ENCODE measurements around the gene GEMIN5. TPM values are rescaled to one million over a fixed set of nuclear protein-coding genes. Genes with fewer than 3 reads are reported as not detected.

Gene GEMIN5
- total and polyA plus RNA-seq, 2 of the 13 experiments (the other 11 are each of a cell fraction or from before 2014, with no cell fraction given): 6.6 to 28.6 TPM

DNA sequence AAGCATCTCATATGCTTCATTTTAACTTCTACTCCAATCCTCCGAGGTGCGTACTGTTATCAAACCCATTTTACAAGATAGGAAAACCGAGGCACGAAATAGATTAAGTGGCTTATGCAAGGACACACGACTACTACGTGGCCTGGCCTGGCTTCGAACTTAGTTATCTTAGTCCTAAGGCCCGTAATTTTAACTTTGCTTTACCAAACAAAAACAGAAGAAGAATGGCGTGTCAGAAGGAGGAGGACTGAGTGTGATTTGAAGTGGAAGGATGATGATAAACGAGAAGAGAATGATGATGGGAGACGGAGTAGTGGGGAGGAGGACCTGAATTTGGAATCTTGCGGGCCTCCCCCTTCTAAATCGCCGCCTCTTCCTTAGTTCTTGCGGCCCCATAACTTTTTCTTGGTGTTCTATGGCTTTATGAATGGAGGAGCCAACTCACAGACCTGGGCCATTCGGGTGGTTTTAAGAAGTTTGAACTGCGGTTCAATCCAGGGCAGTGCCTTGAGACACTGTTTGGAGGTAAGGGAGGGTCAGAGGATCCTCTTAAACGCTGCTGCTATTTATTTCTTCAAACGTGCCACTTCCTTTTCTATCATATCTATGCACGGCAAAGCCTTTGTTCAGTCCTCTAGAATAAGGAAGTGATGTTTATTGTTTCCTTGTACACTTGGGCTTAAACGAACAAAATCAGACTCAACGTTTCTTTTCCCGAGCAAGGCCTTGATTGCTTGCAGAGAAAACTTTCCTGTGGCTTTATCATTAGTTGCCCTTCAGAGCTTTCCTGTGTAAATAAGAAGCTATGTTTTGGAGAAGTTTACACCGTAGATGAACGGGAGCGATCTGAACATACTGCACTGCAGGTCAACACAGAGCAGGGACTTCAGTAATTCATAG, 78.8 kb downstream of the GEMIN5 start:
- ChIA-PET CTCF (ENCODE audit: low intra/inter-chr PET ratio, low total read pairs) (no interaction called here), POLR2A (interaction anchor here (0.5 to 2.9 kb wide), 20 partner anchors 9 to 821 kb away, joined by 3 to 35 read pairs (median 5); partner anchors contain the start of genes FAM114A2, FAXDC2, GEMIN5 and MFAP3)
- in situ Hi-C loops (cut with HindIII; ENCODE audit: extremely low pct_ligation_motif_present, low pct_unique_long_range_greater_than_20kb) (no loop called here), intact Hi-C loops (cut with micrococcal nuclease; ENCODE audit: unreplicated experiment) (loop anchor here (1.0 to 5.0 kb wide), 4 partner anchors 42 to 207 kb away; partner anchors contain the start of gene LARP1)
- H3K4me3 ChIP-seq (replicated peaks in 1 of 3; ENCODE audit: insufficient read depth in 1 of 3, low read depth in 2 of 3, low read length in 3 of 3): peak overlapping the region; percentile 78 to 93 (median 85)
- peak overlapping the region; percentile 95 for H3K4me2 ChIP-seq (ENCODE audit: low read depth, low read length)
- no peaks in the 10 kb centered on the region for H3K9me3 ChIP-seq (ENCODE audit: low read length)
- peaks cover 43% of the 10 kb centered on the region for H3K4me1 ChIP-seq (ENCODE audit: insufficient read depth, low read length)
- H3K36me3 ChIP-seq (replicated peaks in 1 of 2; ENCODE audit: control insufficient read depth in 1 of 2, insufficient read depth in 2 of 2, low read length in 2 of 2): peaks cover 2 to 16% of the 10 kb centered on the region in 2 experiments; a peak in 3 of 5 replicates
- no peak for DNase-seq (ENCODE audit: low spot score)
- FAIRE-seq: peak; percentile 60
- H3K9ac ChIP-seq (ENCODE audit: insufficient read depth, low read depth, low read length): peak overlapping the region; percentile 87
- under 1% methylated on average over 26 of the region's 26 CpGs for WGBS (ENCODE audit: low lambda C conversion rate)
- peaks cover 30% of the 10 kb centered on the region for H4K20me1 ChIP-seq (ENCODE audit: insufficient read depth, low read length)
- no peak for ATAC-seq
- H3K27ac ChIP-seq (ENCODE audit: extremely low read length, insufficient read depth, low read length): peak overlapping the region; percentile 99
- peaks cover 53% of the 10 kb centered on the region for H3K79me2 ChIP-seq (ENCODE audit: insufficient read depth, low read length)
- BruUV-seq (replicated peaks): TSS peak; percentile 66
- no peak overlapping the region for H2AFZ ChIP-seq (ENCODE audit: low read length)
- peaks cover 0 to 4% of the 10 kb centered on the region in 2 experiments; a peak in 1 of 5 replicates for H3K27me3 ChIP-seq (ENCODE audit: control insufficient read depth in 1 of 2, insufficient read depth in 2 of 2, low read length in 2 of 2)
- TF ChIP-seq TBX2 (CRISPR knock-in tag; IDR thresholded peaks at IDR 0.05; ENCODE audit: borderline replicate concordance) (no peak), BCL6 (CRISPR knock-in tag; IDR thresholded peaks at IDR 0.05) (no peak), ZNF557 (CRISPR knock-in tag; IDR thresholded peaks at IDR 0.05) (no peak), HIVEP1 (CRISPR knock-in tag; IDR thresholded peaks at IDR 0.05) (no peak), ZNF772 (CRISPR knock-in tag; IDR thresholded peaks at IDR 0.05) (0 out of 2 replicates have a peak, but pooled peaks have one; percentile 55), NFRKB (IDR thresholded peaks at IDR 0.05) (no peak), ATF7-NPFF (CRISPR knock-in tag; IDR thresholded peaks at IDR 0.05; ENCODE audit: low read depth) (no peak), XRCC5 (optimal IDR thresholded peaks at IDR 0.05; ENCODE audit: low read length) (no peak), IRX3 (CRISPR knock-in tag; IDR thresholded peaks at IDR 0.05; ENCODE audit: borderline replicate concordance, low read depth) (no peak), ZNF253 (CRISPR knock-in tag; IDR thresholded peaks at IDR 0.05; ENCODE audit: borderline replicate concordance) (no peak), SMYD3 (CRISPR knock-in tag; IDR thresholded peaks at IDR 0.05) (no peak), ZNF672 (CRISPR knock-in tag; IDR thresholded peaks at IDR 0.05) (no peak), ZNF776 (CRISPR knock-in tag; IDR thresholded peaks at IDR 0.05) (no peak)
- TF ChIP-seq, protein P1, sequence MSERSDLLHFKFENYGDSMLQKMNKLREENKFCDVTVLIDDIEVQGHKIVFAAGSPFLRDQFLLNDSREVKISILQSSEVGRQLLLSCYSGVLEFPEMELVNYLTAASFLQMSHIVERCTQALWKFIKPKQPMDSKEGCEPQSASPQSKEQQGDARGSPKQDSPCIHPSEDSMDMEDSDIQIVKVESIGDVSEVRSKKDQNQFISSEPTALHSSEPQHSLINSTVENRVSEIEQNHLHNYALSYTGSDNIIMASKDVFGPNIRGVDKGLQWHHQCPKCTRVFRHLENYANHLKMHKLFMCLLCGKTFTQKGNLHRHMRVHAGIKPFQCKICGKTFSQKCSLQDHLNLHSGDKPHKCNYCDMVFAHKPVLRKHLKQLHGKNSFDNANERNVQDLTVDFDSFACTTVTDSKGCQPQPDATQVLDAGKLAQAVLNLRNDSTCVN (CRISPR knock-in tag; IDR thresholded peaks at IDR 0.05; ENCODE audit: borderline replicate concordance): no peak
- TF ChIP-seq, protein P2, sequence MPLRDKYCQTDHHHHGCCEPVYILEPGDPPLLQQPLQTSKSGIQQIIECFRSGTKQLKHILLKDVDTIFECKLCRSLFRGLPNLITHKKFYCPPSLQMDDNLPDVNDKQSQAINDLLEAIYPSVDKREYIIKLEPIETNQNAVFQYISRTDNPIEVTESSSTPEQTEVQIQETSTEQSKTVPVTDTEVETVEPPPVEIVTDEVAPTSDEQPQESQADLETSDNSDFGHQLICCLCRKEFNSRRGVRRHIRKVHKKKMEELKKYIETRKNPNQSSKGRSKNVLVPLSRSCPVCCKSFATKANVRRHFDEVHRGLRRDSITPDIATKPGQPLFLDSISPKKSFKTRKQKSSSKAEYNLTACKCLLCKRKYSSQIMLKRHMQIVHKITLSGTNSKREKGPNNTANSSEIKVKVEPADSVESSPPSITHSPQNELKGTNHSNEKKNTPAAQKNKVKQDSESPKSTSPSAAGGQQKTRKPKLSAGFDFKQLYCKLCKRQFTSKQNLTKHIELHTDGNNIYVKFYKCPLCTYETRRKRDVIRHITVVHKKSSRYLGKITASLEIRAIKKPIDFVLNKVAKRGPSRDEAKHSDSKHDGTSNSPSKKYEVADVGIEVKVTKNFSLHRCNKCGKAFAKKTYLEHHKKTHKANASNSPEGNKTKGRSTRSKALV (CRISPR knock-in tag; IDR thresholded peaks at IDR 0.05): no peak
- TF ChIP-seq, protein P3, sequence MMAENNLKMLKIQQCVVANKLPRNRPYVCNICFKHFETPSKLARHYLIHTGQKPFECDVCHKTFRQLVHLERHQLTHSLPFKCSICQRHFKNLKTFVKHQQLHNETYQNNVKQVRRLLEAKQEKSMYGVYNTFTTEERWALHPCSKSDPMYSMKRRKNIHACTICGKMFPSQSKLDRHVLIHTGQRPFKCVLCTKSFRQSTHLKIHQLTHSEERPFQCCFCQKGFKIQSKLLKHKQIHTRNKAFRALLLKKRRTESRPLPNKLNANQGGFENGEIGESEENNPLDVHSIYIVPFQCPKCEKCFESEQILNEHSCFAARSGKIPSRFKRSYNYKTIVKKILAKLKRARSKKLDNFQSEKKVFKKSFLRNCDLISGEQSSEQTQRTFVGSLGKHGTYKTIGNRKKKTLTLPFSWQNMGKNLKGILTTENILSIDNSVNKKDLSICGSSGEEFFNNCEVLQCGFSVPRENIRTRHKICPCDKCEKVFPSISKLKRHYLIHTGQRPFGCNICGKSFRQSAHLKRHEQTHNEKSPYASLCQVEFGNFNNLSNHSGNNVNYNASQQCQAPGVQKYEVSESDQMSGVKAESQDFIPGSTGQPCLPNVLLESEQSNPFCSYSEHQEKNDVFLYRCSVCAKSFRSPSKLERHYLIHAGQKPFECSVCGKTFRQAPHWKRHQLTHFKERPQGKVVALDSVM (CRISPR knock-in tag; IDR thresholded peaks at IDR 0.05): no peak
- TF ChIP-seq, protein P4, sequence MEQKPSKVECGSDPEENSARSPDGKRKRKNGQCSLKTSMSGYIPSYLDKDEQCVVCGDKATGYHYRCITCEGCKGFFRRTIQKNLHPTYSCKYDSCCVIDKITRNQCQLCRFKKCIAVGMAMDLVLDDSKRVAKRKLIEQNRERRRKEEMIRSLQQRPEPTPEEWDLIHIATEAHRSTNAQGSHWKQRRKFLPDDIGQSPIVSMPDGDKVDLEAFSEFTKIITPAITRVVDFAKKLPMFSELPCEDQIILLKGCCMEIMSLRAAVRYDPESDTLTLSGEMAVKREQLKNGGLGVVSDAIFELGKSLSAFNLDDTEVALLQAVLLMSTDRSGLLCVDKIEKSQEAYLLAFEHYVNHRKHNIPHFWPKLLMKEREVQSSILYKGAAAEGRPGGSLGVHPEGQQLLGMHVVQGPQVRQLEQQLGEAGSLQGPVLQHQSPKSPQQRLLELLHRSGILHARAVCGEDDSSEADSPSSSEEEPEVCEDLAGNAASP (CRISPR knock-in tag; IDR thresholded peaks at IDR 0.05; ENCODE audit: borderline replicate concordance): no peak

Data from HepG2 (cell line).